NCI-H345 (cell line): ENCODE results near the gene CEP41.

Experiments used
- DNase-seq: peaks from one replicate; lab custom pipeline; 2025; lab: John Stamatoyannopoulos, UW

Gene CEP41

DNA sequence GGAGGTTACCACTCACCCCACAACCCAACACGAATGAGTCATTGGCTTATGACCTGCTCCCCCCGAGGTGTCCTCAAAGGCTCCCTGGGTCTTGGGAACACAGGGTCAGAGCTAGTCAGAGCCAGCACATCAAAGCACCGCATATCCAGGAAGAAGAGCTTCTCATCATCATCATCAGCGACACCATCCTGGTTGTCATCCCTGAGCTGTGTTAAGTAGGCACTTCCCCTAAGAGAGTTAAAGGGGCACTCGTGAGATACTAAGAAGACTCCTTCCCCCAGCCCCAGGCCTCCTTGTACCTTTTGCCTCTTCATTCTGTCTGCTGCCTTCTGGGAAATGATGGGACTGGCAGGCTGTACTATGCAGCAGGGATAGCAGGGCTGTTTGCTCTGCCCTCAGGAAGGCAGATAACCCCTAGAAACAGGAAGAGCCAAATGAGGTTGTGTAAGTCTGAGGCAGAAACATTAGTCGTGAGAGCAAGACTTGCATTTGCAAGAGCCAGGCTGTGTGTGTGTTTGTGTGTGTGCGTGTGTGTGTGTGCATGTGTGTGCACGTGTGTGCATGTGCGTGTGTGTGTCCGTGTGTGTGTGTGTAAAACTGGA, 71.6 kb downstream of the CEP41 start:
- peak; percentile 14 for DNase-seq

- DNase-seq: no peak
Observed at GRCh38 chr7:130367836-130368746, 72.7 kb downstream of the CEP41 start.

DNA sequence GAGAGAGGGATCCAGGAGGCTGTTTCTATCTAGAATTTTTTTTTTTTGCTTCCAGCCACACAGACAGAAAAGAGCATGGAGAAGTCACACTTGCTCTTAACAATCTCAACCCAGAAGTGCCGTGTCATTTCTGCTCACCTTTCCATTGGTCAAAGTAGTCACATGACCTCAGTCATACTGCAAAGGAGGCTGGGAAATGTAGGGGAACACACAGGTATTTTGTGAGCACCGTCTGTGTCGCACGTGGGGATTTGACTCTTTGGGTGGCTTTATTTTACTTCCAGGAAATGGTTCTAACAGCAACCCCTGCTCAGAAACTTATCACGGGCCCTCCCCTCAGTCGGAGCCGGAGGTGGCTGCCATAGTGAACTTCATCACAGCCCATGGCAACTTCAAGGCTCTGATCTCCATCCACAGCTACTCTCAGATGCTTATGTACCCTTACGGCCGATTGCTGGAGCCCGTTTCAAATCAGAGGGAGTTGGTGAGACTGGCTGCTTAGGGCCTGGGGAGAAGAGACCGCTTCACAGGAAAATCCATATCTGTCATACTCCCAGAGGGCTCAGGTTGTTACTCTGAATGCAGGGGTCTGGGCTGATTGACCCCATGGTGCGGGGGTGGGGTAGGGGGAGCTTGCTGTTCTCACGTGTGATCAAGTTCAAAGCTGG, 73.6 kb downstream of the CEP41 start:
- no peak for DNase-seq

- DNase-seq: no peak
Observed at GRCh38 chr7:130366564-130366963, 74.3 kb downstream of the CEP41 start.

DNA sequence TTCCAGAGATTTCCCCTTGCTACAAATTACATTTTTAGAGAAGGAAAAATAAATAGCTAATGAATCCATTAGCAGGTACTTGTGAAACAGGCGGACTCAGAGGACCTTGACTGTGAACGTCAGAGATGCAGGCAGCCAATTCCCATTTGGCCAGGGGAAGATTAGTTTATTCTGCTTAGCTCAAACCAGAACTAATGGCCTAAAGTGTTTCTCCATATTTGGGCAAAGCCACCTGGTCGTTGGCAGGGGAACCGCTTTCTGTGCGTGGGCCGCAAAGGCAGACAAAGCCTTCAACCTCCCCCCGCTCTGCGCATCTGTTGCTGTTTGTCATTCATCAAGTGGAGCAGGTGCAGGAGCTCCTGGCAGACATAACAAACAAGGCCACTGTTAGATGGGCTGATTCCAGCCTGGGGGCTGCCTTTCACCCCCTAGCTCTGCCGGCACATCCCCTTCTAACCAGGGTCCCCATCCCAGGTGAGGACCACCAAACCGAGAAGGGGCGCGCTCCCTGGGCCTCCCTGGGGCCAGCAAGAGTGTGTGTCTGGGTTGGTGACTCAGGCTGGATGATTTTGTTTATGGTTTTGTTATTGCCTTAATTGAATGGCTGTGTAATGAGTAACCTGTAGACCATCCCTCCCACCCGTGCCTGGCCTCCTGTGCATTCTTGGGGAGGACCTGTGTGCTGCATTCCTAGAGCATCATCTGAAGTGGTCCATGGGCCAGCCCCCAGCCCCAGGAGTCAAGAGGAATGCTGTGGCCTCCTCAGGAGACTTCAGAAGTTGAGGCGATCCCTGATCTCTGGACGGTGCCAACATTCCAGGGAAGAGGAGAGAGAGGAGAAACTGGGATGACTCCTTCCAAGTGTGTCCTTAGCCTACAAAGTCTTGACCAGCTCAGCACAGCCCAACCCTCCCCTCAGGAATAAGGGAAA, 75.0 kb downstream of the CEP41 start:
- peak; percentile 98 for DNase-seq

GRCh38 chr7:130365088-130365487, 75.7 kb downstream of the CEP41 start:
- DNase-seq: no peak

DNA sequence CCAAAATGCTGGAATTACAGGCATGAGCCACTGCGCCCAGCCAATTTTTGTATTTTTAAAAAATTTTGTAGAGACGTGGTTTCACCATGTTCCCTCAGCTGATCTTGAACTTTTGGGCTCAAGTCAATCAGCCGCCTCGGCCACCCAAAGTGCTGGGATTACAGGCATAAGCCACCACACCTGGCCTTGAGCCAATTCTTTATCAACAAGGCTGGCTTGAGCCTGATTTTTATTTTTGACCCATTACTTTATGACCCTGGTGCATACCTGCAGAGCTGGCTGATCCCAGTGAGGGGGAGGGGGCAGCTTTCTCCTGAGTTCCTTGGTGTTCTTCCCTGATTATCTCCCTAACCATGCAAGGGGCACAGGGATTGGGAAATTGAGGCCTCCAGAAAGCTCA, 76.4 kb downstream of the CEP41 start:
- DNase-seq: no peak

GRCh38 chr7:130363026-130363847, 77.6 kb downstream of the CEP41 start:
- DNase-seq: no peak

- DNase-seq: no peak
Observed at GRCh38 chr7:130362251-130362816, 78.5 kb downstream of the CEP41 start.

DNA sequence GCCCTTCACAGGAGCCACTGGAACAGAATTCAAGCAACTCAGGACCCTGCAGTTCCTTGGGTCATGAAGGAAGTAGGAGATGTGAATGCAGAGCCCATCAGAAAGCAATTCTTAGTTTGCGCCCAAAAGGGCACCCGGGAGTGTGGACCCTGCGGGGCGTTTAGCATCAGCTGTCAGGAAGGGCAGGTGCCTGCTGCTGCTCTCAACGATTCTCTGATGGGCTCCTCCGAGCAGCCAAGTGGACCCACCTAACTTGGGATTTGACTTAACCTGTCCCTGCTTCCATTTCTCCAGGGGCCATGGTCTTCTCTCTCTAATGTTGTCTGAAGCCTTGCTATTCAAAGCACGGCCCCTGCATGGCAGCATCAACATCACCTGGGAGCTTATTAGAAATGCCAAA, 79.1 kb downstream of the CEP41 start:
- no peak for DNase-seq

GRCh38 chr7:130360518-130360917, 80.3 kb downstream of the CEP41 start:
- no peak for DNase-seq

DNA sequence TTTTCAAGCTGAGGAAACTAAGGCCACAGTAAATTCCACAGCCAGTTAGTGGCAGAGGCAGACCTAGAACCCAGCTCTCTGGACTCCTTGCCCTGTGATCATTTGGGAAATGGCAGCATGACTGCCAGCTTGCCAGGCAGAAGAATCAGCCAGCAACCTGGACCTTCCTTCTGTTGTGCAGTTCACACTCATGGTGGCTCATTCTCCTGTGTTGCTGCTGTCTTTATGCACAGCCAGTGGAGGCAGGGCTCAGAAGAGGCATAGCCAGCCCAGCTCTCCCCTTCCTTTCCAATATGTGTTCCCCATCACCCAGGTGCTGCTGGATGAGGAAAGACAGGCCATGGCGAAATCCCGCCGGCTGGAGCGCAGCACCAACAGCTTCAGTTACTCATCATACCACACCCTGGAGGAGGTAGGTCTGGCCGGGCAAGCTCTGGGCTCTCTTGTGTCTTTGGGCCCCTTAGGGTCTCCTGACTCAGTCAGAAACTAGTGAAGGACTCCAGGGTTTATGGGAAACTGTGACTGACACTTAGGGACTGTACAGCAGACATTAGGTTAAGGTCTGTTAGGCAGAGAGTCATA, 81.4 kb downstream of the CEP41 start:
- no peak for DNase-seq

DNA sequence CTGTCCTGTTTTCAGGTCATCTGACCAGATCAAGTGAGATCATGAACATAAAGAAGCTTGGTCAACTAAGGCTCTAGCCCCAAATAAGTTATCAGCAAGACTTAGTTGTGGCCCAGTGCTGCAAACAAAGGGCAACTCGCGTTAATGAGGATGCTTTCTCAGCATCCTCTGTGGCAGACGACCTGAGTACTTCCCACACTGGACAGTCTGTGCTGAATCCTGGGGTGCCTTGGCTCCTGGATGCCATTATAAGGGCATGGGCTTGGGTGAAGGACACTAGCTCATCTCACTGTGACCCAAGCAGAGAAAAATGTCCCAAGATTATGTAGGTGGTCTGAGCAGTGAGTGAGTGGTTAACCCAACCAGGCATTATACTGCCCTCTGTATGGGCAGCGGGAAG, 82.3 kb downstream of the CEP41 start:
- no peak for DNase-seq

- DNase-seq: peak; percentile 45
Observed at GRCh38 chr7:130356876-130357611, 83.8 kb downstream of the CEP41 start.

DNA sequence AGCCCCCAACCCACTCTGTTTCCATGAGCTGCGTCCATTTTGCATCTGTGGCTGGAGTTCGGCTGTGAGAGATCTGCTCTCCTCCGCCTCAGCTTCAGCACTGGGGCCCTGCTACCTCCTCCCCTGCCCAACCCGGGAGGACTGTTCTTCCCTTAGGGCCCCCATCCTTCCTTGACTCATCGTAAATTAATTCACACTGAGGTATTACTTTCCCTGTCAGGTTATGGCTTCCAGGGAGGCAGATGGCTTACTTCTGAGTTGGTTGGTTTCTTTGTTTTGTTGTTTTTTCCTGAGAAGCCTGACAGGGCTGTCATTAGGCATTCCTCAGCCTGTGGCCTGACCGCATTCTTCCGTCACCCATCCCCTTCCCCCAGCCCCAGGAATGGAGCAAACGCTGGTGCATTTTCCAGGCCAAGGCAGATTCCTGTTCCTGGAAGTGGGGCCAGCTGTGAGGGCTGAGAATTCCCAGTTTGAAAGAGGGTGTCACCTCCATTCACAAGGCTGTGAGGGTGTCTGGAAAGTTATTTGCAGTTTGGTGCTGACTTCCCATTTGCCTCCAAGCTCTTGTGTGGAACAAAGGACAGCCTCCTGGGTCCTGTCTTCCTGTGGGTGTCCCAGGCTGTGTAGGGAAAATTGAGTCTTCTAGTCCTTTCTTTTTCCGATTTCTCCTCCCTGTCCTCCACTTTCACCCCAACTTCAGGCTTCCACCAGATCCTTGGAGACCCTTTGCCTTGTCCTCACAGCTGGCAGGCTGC, 84.5 kb downstream of the CEP41 start:
- no peak for DNase-seq

DNA sequence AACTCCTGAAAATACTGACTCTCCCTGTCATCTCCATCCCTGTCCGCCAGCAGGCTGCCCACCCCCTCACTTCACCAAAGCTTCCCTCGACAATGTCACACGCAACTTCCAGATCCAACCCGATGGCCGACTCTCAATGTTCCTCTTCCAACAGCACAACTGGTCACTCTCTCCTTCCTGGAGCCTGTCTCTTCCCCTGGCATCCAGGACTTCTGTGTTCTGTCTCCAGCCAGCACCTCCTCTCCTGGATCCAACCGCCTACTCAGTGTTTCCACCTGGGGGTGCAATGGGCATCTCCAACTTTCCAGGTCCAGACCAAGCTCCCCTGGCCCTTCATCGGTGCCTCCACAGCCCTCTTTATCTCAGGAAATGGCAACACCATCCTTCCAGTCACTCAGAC, 87.6 kb downstream of the CEP41 start:
- DNase-seq: peak; percentile 13

DNA sequence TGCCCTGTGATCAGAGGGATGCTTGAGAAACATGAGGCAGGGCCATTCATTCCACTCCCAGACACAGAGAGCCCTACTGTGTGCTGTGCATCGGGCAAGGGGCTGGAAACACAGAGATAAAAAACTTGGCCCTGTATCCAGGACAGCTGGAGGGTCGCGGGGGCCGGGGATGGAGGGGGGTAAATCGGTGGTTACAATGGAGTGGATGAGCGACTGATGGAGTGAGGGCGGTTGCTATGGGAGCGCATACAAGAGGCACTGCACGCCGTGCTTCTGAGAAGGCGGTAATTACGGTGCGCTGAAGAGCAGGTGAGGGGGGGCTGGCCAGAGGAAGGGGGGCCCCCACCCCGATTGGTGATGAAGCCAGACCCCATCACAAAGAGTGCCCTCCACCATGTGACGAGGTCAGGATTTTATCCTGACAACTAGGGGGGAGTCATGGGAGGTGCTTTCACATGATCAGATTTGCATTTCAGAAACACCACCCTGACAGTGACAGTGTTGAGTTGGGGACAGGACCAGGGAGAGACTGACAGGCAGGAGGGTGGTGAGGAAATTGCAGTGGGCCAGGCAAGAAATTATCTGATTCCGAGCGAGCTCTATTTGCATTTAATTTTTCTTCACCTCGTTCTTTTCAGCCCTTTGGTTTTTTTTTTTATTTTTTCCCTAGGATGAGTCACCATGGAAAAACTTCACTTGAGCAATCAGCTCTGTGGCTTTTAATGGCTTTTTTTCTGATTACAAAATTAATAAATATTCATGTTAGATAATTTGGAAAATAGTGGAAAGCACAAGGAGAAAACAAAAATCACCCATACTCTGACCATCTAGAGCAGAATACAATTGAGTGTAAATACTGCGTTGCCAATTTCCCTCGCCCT, 88.4 kb downstream of the CEP41 start:
- DNase-seq: peak; percentile 92

DNA sequence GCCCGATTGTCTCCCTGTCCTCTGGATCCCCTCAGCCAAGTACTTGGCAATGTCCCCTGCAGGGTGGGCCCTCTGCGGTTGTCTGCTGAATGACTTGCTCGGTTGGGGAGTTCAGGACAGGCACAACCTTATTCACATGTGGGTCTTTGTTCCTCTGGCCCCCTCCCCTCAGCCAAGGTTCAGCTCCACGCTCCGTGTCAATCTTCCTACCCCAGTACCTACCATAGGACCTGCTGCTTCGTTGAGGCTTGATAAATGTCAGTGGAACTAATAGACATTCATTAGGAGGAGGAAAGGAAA, 89.1 kb downstream of the CEP41 start:
- DNase-seq: peak; percentile 64
